DND-41 (cell line): ENCODE measurements around the gene ATP13A1.

Experiments
- EZH2 ChIP-seq: IDR thresholded peaks from 3 replicates; pipeline ENCODE4 v1.6.1; 2012; ENCODE audit warnings: borderline replicate concordance, low read depth, mild to moderate bottlenecking, moderate library complexity, low read length, inconsistent platforms; ENCODE audit not compliant: severe bottlenecking
- TF ChIP-seq, protein P1 (sequence below): IDR thresholded peaks from 2 replicates; pipeline ENCODE4 v1.5.1; 2012; ENCODE audit warnings: borderline replicate concordance, low read length, moderate library complexity, mild to moderate bottlenecking; ENCODE audit not compliant: poor library complexity, severe bottlenecking; ENCODE audit errors: extremely low read depth

- TF ChIP-seq, protein P1, sequence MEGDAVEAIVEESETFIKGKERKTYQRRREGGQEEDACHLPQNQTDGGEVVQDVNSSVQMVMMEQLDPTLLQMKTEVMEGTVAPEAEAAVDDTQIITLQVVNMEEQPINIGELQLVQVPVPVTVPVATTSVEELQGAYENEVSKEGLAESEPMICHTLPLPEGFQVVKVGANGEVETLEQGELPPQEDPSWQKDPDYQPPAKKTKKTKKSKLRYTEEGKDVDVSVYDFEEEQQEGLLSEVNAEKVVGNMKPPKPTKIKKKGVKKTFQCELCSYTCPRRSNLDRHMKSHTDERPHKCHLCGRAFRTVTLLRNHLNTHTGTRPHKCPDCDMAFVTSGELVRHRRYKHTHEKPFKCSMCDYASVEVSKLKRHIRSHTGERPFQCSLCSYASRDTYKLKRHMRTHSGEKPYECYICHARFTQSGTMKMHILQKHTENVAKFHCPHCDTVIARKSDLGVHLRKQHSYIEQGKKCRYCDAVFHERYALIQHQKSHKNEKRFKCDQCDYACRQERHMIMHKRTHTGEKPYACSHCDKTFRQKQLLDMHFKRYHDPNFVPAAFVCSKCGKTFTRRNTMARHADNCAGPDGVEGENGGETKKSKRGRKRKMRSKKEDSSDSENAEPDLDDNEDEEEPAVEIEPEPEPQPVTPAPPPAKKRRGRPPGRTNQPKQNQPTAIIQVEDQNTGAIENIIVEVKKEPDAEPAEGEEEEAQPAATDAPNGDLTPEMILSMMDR, result no peak
- TF ChIP-seq EZH2, result no peak
Observed at GRCh38 chr19:19619849-19620210, 43.6 kb downstream of the ATP13A1 start.
